ENCODE data around the gene TMEM91. TPM values are rescaled to one million over a fixed set of nuclear protein-coding genes. Genes with fewer than 3 reads are reported as not detected.
A peak's percentile ranks its signal among the peaks of the same experiment; 100 is the strongest.
"Not testable (repeated sequence)": the region's sequence is repeated elsewhere in the genome, so short reads cannot be mapped to it uniquely, and the experiment has no call there.

Gene TMEM91
- total RNA-seq, 1 donor from 2014 or later = 4.5 TPM

DNA sequence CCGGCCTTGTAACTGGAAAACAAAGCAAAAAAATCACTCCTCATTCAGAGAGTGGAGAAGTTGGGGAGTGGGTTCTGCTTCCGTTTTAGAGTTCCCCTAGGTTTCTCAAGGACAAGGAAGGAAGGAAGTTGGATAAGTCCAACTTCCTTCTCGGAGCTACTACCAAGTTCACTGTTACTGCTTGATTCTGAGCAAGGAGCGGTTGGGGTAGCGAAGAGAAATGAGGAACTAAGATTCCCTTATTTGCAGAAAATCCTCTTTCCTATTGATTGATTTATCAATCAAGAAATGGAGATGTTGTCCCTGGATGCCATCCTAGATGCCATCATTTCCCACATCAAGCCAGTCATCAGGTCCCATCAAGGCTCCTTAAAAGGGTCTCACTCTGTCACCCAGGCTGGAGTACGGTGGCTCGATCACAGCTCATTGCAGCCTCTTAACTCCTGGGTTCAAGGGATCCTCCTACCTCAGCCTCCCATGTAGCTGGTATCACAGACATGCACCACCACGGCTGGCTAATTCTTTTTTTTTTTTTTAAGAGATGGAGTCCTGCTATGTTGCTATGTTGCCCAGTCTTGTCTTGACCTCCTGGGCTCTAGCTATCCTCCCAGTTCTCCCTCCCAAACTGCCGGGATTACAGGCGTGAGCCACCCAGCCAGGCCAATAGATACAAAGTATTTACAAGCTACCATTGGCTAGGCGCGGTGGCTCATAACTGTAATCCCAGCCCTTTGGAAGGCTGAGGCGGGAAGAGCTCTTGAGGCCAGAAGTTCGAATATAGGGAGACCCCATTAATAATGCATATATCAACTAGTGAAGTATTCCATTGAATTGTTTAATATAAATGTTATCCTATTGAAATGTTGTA is 11.6 kb upstream of the TMEM91 start:
- Mint-ChIP-seq H3K27ac (peak overlapping the region; percentile 100), H3K4me1 (peaks cover 13% of the 10 kb centered on the region), H3K36me3 (peaks cover 5% of the 10 kb centered on the region)

DNA sequence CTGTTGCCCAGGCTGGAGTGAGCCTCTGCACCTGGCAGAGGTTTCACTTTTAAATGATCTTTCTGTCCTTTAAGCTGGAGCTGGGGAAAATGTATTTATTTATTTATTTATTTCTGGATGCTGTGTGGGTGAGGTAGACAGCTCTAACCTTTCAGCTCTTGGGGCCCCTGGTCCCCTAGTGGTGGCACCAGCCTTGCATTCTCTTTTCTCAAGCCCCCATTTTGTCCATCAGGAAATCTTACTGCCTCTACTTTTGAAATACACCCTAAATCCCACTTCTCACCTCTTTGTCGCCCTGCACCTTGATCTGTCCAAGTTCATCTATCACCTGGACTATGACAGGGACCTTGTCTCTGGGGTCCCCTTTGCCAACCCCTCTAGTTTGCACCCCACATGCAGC is 10.2 kb upstream of the TMEM91 start:
- Histone ChIP-seq H3K36me3 (no peaks in the 10 kb centered on the region), H3F3A (ENCODE audit: low read depth) (no peaks in the 10 kb centered on the region), H3K9me3 (ENCODE audit: low read depth) (no peaks in the 10 kb centered on the region), H3K9ac (no peak overlapping the region), H4K20me1 (ENCODE audit: low read depth) (no peaks in the 10 kb centered on the region), H3K27me3 (no peaks in the 10 kb centered on the region), H3K4me3 (no peak overlapping the region), H3K4me1 (no peaks in the 10 kb centered on the region), H3K79me2 (ENCODE audit: low read depth) (peaks cover 25% of the 10 kb centered on the region), H3K27ac (no peak overlapping the region), H2AFZ (replicated peaks) (no peak overlapping the region), H3K4me2 (no peak overlapping the region)
- TF ChIP-seq EZH2 (IDR thresholded peaks at IDR 0.05) = no peak
- TF ChIP-seq EZH2phosphoT487 (IDR thresholded peaks at IDR 0.05) = no peak
- TF ChIP-seq, protein P1, sequence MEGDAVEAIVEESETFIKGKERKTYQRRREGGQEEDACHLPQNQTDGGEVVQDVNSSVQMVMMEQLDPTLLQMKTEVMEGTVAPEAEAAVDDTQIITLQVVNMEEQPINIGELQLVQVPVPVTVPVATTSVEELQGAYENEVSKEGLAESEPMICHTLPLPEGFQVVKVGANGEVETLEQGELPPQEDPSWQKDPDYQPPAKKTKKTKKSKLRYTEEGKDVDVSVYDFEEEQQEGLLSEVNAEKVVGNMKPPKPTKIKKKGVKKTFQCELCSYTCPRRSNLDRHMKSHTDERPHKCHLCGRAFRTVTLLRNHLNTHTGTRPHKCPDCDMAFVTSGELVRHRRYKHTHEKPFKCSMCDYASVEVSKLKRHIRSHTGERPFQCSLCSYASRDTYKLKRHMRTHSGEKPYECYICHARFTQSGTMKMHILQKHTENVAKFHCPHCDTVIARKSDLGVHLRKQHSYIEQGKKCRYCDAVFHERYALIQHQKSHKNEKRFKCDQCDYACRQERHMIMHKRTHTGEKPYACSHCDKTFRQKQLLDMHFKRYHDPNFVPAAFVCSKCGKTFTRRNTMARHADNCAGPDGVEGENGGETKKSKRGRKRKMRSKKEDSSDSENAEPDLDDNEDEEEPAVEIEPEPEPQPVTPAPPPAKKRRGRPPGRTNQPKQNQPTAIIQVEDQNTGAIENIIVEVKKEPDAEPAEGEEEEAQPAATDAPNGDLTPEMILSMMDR (IDR thresholded peaks at IDR 0.05) = peak; percentile 21
- peak overlapping the region; percentile 36 for H3K4me3 Mint-ChIP-seq
- peaks cover 5% of the 10 kb centered on the region for H3K27me3 Mint-ChIP-seq (ENCODE audit: insufficient read depth, low read depth)
- no peak overlapping the region for H3K27ac Mint-ChIP-seq
- no peak for DNase-seq (ENCODE audit: low spot score)
- H3K9me3 Mint-ChIP-seq = no peaks in the 10 kb centered on the region
- peaks cover 13% of the 10 kb centered on the region for H3K4me1 Mint-ChIP-seq
- H3K36me3 Mint-ChIP-seq = peaks cover 5% of the 10 kb centered on the region

More for the DNA sequence above, 11.6 kb upstream of the TMEM91 start:
- Histone ChIP-seq H3K9ac (peak overlapping the region; percentile 72), H3K4me3 (peak overlapping the region; percentile 79), H3K79me2 (ENCODE audit: low read depth) (peaks cover 25% of the 10 kb centered on the region), H3K27ac (no peak overlapping the region), H3K27me3 (no peaks in the 10 kb centered on the region), H3K4me1 (no peaks in the 10 kb centered on the region), H3F3A (ENCODE audit: low read depth) (no peaks in the 10 kb centered on the region), H3K9me3 (ENCODE audit: low read depth) (no peaks in the 10 kb centered on the region), H2AFZ (replicated peaks) (peak overlapping the region; percentile 54), H4K20me1 (ENCODE audit: low read depth) (no peaks in the 10 kb centered on the region), H3K36me3 (no peaks in the 10 kb centered on the region), H3K4me2 (peak overlapping the region; percentile 84)
- TF ChIP-seq EZH2phosphoT487 (IDR thresholded peaks at IDR 0.05) = no peak
- Mint-ChIP-seq H3K4me3 (peak overlapping the region; percentile 97), H3K27me3 (ENCODE audit: insufficient read depth, low read depth) (peaks cover 5% of the 10 kb centered on the region), H3K9me3 (no peaks in the 10 kb centered on the region)
- no peak for DNase-seq (ENCODE audit: low spot score)

DNA sequence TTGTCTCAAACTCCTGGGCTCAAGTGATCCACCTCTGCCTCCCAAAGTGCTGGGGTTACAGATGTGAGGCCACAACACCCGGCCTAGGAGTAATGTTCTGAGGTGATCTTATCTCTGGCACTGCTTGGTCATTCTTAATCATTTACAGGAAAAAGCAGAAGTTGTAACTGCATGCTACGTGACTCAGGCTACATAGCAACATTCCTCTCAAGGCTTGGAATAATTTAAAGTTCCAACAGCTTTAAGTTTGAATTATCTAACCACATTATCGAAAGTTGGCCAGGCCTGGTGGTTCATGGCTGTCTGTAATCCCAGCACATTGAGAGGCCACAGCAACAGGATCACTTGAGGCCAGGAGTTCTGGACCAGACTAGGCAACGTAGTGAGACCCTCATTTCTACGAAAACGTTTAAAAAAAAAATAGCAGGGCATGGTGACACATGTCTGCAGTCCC is 8.5 kb upstream of the TMEM91 start:
- no peak overlapping the region for H2AFZ ChIP-seq (replicated peaks)
- Mint-ChIP-seq H3K4me1 (peaks cover 11% of the 10 kb centered on the region), H3K36me3 (peaks cover 5% of the 10 kb centered on the region), H3K9me3 (no peaks in the 10 kb centered on the region), H3K27me3 (ENCODE audit: insufficient read depth, low read depth) (peaks cover 5% of the 10 kb centered on the region), H3K4me3 (no peak overlapping the region), H3K27ac (no peak overlapping the region)
- no peak overlapping the region for H3K27ac ChIP-seq
- H3K9ac ChIP-seq = no peak overlapping the region
- H3K4me3 ChIP-seq = no peak overlapping the region
- no peaks in the 10 kb centered on the region for H3F3A ChIP-seq (ENCODE audit: low read depth)
- DNase-seq (ENCODE audit: low spot score) = no peak
- H3K79me2 ChIP-seq (ENCODE audit: low read depth) = peaks cover 25% of the 10 kb centered on the region
- no peaks in the 10 kb centered on the region for H3K36me3 ChIP-seq
- H3K27me3 ChIP-seq = no peaks in the 10 kb centered on the region
- no peak overlapping the region for H3K4me2 ChIP-seq
- no peaks in the 10 kb centered on the region for H4K20me1 ChIP-seq (ENCODE audit: low read depth)
- no peaks in the 10 kb centered on the region for H3K9me3 ChIP-seq (ENCODE audit: low read depth)
- H3K4me1 ChIP-seq = no peaks in the 10 kb centered on the region
- TF ChIP-seq EZH2 (IDR thresholded peaks at IDR 0.05) (no peak), EZH2phosphoT487 (IDR thresholded peaks at IDR 0.05) (no peak)
- TF ChIP-seq, protein P1 (IDR thresholded peaks at IDR 0.05) = no peak

DNA sequence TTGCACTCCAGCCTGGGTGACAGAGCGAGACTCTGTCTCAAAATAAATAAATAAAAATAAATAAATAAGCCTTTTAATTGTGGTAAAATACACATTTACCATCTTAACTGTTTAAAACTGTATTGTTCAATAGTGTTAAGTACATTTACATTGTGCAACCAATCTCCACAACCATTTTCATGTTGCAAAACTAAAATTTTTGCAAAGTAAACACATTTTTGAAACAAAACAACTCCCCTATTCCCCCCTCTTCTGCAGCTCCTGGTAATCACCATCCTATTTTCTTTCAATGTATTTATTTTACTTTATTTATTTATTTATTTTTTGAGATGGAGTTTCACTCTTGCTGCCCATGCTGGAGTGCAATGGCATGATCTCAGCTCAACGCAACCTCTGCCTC is 6.6 kb upstream of the TMEM91 start:
- Histone ChIP-seq H3K36me3 (no peaks in the 10 kb centered on the region), H3K27me3 (no peaks in the 10 kb centered on the region), H3F3A (ENCODE audit: low read depth) (no peaks in the 10 kb centered on the region), H3K4me1 (no peaks in the 10 kb centered on the region), H2AFZ (replicated peaks) (no peak overlapping the region), H3K27ac (no peak overlapping the region), H3K9me3 (ENCODE audit: low read depth) (no peaks in the 10 kb centered on the region), H3K4me2 (no peak overlapping the region), H4K20me1 (ENCODE audit: low read depth) (no peaks in the 10 kb centered on the region), H3K79me2 (ENCODE audit: low read depth) (peaks cover 19% of the 10 kb centered on the region), H3K9ac (no peak overlapping the region), H3K4me3 (no peak overlapping the region)
- TF ChIP-seq EZH2phosphoT487 (IDR thresholded peaks at IDR 0.05) = no peak
- peaks cover 5% of the 10 kb centered on the region for H3K4me1 Mint-ChIP-seq
- H3K9me3 Mint-ChIP-seq = no peaks in the 10 kb centered on the region
- H3K36me3 Mint-ChIP-seq = peaks cover 5% of the 10 kb centered on the region
- no peak for DNase-seq (ENCODE audit: low spot score)
- H3K27me3 Mint-ChIP-seq (ENCODE audit: insufficient read depth, low read depth) = peaks cover 3% of the 10 kb centered on the region
- no peak overlapping the region for H3K4me3 Mint-ChIP-seq
- no peak overlapping the region for H3K27ac Mint-ChIP-seq

DNA sequence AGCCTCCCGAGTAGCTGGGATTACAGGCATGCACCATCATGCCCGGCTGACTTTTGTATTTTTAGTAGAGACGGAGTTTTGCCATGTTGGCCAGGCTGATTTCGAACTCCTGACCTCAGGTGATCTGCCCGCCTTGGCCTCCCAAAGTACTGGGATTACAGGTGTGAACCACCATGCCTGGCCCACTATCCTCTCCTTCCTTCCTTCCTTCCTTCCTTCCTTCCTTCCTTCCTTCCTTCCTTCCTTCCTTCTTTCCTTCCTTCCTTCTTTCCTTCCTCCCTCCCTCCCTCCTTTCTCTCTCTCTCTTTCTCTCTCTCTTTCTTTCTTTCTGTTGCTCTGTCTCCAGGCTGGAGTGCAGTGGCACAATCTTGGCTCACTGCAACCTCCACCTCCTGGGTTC is 5.2 kb upstream of the TMEM91 start:
- not testable (repeated sequence) for H3K9me3 ChIP-seq (ENCODE audit: low read depth); H3K36me3 Mint-ChIP-seq; H3K36me3 ChIP-seq; H3K27me3 ChIP-seq; H3K27ac ChIP-seq; H2AFZ ChIP-seq (replicated peaks); H3K4me1 ChIP-seq; H3K4me3 ChIP-seq; H3K9ac ChIP-seq; H4K20me1 ChIP-seq (ENCODE audit: low read depth); DNase-seq (ENCODE audit: low spot score); H3K4me1 Mint-ChIP-seq; H3K27me3 Mint-ChIP-seq (ENCODE audit: insufficient read depth, low read depth); H3K27ac Mint-ChIP-seq; H3K9me3 Mint-ChIP-seq; H3F3A ChIP-seq (ENCODE audit: low read depth); H3K4me2 ChIP-seq; H3K79me2 ChIP-seq (ENCODE audit: low read depth); H3K4me3 Mint-ChIP-seq

Measured in neural progenitor cell (in vitro differentiated cells).